ENCODE results near the gene GABRB1.

DNA sequence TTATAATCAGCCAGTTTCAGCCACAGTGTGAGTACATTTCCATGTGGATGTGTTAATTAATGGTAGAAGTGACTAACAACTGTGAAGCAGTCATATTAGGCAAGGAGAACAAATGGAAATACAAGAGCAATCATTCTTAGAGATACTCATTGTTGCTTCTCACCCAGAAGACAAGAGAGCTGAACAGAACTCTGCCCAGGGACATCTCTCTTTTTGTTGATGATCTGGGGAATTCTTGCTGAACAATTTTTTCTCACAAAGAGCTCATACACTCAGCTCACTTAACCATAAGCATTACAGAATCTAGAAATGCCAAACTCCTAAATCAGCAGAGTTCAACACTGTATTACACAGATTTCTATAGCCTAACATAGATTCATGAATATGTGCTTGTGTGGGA, 282.0 kb downstream of the GABRB1 start:
- no peak for TF ChIP-seq CTCF (IDR thresholded peaks at IDR 0.05; ENCODE audit: extremely low read depth in 1 of 2, insufficient read depth in 1 of 2, low read depth in 1 of 2, low read length in 2 of 2)
- TF ChIP-seq POLR2AphosphoS5 (IDR thresholded peaks at IDR 0.05; ENCODE audit: insufficient read depth, low read depth, low read length), result no peak

All from endothelial cell of umbilical vein (primary cell).